Eye (tissue), 1 donor: ENCODE measurements around the gene SRD5A1.
"Not testable (repeated sequence)": the region's sequence is repeated elsewhere in the genome, so short reads cannot be mapped to it uniquely, and the experiment has no call there.

ENCODE experiments used
- DNase-seq: peaks from one replicate; pipeline ENCODE4 v3.0.0-alpha.2; 2015

The SRD5A1 gene

GRCh38 chr5:6606884-6607558 is 26.2 kb upstream of the SRD5A1 start:
- DNase-seq = no peak

GRCh38 chr5:6607559-6607936 is 25.7 kb upstream of the SRD5A1 start:
- DNase-seq = no peak

- DNase-seq = no peak
Observed at GRCh38 chr5:6608016-6608415, 25.2 kb upstream of the SRD5A1 start.

GRCh38 chr5:6611334-6612256 is 21.6 kb upstream of the SRD5A1 start:
- DNase-seq = no peak

GRCh38 chr5:6615034-6615815 is 18.0 kb upstream of the SRD5A1 start:
- DNase-seq = no peak

- no peak for DNase-seq
Observed at GRCh38 chr5:6616632-6617031, 16.6 kb upstream of the SRD5A1 start.

GRCh38 chr5:6623228-6623627 is 10.0 kb upstream of the SRD5A1 start:
- no peak for DNase-seq

- DNase-seq = no peak
Observed at GRCh38 chr5:6623941-6624340, 9.3 kb upstream of the SRD5A1 start.

- no peak for DNase-seq
Observed at GRCh38 chr5:6626508-6626907, 6.7 kb upstream of the SRD5A1 start.

- DNase-seq = no peak
Observed at GRCh38 chr5:6631441-6631840, 1.8 kb upstream of the SRD5A1 start.

GRCh38 chr5:6632324-6632887 is 834 bp upstream of the SRD5A1 start:
- DNase-seq = no peak

GRCh38 chr5:6633469-6634245 is 417 bp downstream of the SRD5A1 start:
- peak; percentile 62 for DNase-seq

- DNase-seq = peak; percentile 6
Observed at GRCh38 chr5:6634306-6634705, 1.1 kb downstream of the SRD5A1 start.

GRCh38 chr5:6634788-6635430 is 1.7 kb downstream of the SRD5A1 start:
- no peak for DNase-seq

- DNase-seq = no peak
Observed at GRCh38 chr5:6636293-6636692, 3.1 kb downstream of the SRD5A1 start.

GRCh38 chr5:6637022-6637421 is 3.8 kb downstream of the SRD5A1 start:
- DNase-seq = no peak

GRCh38 chr5:6637590-6637989 is 4.3 kb downstream of the SRD5A1 start:
- DNase-seq = no peak

- DNase-seq = no peak
Observed at GRCh38 chr5:6638236-6638635, 5.0 kb downstream of the SRD5A1 start.

GRCh38 chr5:6642655-6643054 is 9.4 kb downstream of the SRD5A1 start:
- no peak for DNase-seq

GRCh38 chr5:6644794-6645241 is 11.6 kb downstream of the SRD5A1 start:
- no peak for DNase-seq

- DNase-seq = not testable (repeated sequence)
Observed at GRCh38 chr5:6645571-6646362, 12.5 kb downstream of the SRD5A1 start.
